Calu3 (cell line): ENCODE measurements around the gene HIVEP3. TPM values are rescaled to one million over a fixed set of nuclear protein-coding genes. Genes with fewer than 3 reads are reported as not detected.

Experiments used
- BruUV-seq: library from RNA; stranded (reverse); fragments of 400-500 nt; replicated peaks from 2 replicates; lab custom pipeline; 2021; lab: Mats Ljungman, UMichigan
- CTCF ChIA-PET: fragments of 300-600 bp; sonication (Branson Sonifier 250); formaldehyde crosslinking; loops from one replicate; lab custom pipeline; 2022; ENCODE audit warnings: antibody characterized with exemption; lab: Charles Lee
- DNase-seq: peaks from one replicate; pipeline ENCODE4 v3.0.0; 2022
- H3K27ac Mint-ChIP-seq: one replicate; pipeline ENCODE4 v1.8.0; 2022; ENCODE audit warnings: mixed read lengths; ENCODE audit not compliant: unreplicated experiment
- H3K27me3 Mint-ChIP-seq: one replicate; pipeline ENCODE4 v1.8.0; 2022; ENCODE audit warnings: mixed read lengths; ENCODE audit not compliant: unreplicated experiment
- H3K36me3 Mint-ChIP-seq: one replicate; pipeline ENCODE4 v1.8.0; 2022; ENCODE audit warnings: mild to moderate bottlenecking, moderate library complexity, mixed read lengths; ENCODE audit not compliant: insufficient read depth, unreplicated experiment
- H3K4me1 Mint-ChIP-seq: one replicate; pipeline ENCODE4 v1.8.0; 2022; ENCODE audit warnings: mild to moderate bottlenecking, low read depth, mixed read lengths; ENCODE audit not compliant: unreplicated experiment
- H3K4me3 Mint-ChIP-seq: one replicate; pipeline ENCODE4 v1.8.0; 2022; ENCODE audit warnings: mild to moderate bottlenecking, low read depth, moderate library complexity, mixed read lengths; ENCODE audit not compliant: unreplicated experiment
- H3K9me3 Mint-ChIP-seq: one replicate; pipeline ENCODE4 v1.8.0; 2022; ENCODE audit warnings: low read depth, mixed read lengths; ENCODE audit not compliant: unreplicated experiment
- intact Hi-C: fragments of 100-400 bp; cut with micrococcal nuclease; formaldehyde crosslinking; loops from one replicate; pipeline ENCODE4 v1.10.0; 2022; ENCODE audit not compliant: unreplicated experiment
- total RNA-seq: library from RNA; stranded (reverse); gene quantifications from 2 replicates; pipeline ENCODE4 v1.2.3, GENCODE V29; 2022
- TF ChIP-seq, protein P1 (sequence below): fragments of 200-600 bp; IDR thresholded peaks from one replicate; pipeline ENCODE4 v1.8.0; 2022; ENCODE audit warnings: antibody characterized with exemption; ENCODE audit not compliant: unreplicated experiment

The HIVEP3 gene
- total RNA-seq, 1 experiment from 2014 or later, result 9.0 TPM

DNA sequence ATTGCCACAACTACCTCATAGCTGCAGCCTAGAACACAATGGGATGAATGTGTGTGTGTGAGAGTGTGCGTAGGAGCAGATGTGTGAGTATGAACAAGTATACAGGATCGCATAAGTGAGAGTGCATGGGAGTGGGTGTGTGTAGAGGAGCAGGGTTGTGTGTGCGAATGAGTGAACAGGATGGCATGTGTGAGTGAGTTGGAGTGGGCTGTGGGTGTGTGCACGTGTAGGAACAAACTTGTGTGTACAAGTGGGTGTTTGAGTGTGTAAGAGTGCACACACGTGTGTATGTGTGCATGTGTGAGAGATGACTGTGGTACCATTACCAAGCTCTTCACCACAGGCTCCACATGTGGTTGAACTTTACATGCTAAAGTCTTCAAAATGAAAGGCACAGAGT lies 258.8 kb downstream of the HIVEP3 start:
- H3K27ac Mint-ChIP-seq, result no peak overlapping the region
- peaks cover 9% of the 10 kb centered on the region for H3K4me1 Mint-ChIP-seq
- peaks cover 13% of the 10 kb centered on the region for H3K36me3 Mint-ChIP-seq
- CTCF ChIA-PET, result interaction anchor here (0.5 kb wide), 1 partner anchor 8 kb away, joined by 4 read pairs; no protein-coding TSS in a partner anchor
- BruUV-seq, result no TSS peak
- no peak for DNase-seq
- peaks cover 14% of the 10 kb centered on the region for H3K27me3 Mint-ChIP-seq
- no peaks in the 10 kb centered on the region for H3K9me3 Mint-ChIP-seq
- H3K4me3 Mint-ChIP-seq, result no peak overlapping the region
- TF ChIP-seq, protein P1, sequence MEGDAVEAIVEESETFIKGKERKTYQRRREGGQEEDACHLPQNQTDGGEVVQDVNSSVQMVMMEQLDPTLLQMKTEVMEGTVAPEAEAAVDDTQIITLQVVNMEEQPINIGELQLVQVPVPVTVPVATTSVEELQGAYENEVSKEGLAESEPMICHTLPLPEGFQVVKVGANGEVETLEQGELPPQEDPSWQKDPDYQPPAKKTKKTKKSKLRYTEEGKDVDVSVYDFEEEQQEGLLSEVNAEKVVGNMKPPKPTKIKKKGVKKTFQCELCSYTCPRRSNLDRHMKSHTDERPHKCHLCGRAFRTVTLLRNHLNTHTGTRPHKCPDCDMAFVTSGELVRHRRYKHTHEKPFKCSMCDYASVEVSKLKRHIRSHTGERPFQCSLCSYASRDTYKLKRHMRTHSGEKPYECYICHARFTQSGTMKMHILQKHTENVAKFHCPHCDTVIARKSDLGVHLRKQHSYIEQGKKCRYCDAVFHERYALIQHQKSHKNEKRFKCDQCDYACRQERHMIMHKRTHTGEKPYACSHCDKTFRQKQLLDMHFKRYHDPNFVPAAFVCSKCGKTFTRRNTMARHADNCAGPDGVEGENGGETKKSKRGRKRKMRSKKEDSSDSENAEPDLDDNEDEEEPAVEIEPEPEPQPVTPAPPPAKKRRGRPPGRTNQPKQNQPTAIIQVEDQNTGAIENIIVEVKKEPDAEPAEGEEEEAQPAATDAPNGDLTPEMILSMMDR, result no peak
- intact Hi-C loops, result no loop called here

DNA sequence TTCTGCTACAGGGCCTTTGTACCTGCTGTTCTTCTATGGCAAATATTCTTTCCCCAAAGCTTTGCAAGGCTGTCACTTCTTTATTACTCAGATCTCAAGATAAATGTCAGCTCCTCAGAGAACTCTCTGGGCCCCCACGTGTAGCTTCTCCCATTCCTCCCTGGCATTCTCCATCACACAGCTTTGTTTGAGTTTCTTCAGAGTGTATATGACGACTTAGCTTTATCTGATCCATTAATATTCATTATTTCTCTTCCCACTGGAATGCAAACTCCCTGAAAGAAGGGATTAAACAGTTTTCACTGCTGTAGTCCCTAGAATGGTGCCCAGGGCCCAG lies 259.6 kb downstream of the HIVEP3 start:
- CTCF ChIA-PET, result no interaction called here
- Mint-ChIP-seq H3K9me3 (no peaks in the 10 kb centered on the region), H3K27ac (no peak overlapping the region), H3K27me3 (peaks cover 14% of the 10 kb centered on the region), H3K4me1 (peaks cover 8% of the 10 kb centered on the region), H3K36me3 (peaks cover 13% of the 10 kb centered on the region), H3K4me3 (no peak overlapping the region)
- TF ChIP-seq, protein P1, result no peak
- BruUV-seq, result no TSS peak
- intact Hi-C loops, result no loop called here
- DNase-seq, result no peak

DNA sequence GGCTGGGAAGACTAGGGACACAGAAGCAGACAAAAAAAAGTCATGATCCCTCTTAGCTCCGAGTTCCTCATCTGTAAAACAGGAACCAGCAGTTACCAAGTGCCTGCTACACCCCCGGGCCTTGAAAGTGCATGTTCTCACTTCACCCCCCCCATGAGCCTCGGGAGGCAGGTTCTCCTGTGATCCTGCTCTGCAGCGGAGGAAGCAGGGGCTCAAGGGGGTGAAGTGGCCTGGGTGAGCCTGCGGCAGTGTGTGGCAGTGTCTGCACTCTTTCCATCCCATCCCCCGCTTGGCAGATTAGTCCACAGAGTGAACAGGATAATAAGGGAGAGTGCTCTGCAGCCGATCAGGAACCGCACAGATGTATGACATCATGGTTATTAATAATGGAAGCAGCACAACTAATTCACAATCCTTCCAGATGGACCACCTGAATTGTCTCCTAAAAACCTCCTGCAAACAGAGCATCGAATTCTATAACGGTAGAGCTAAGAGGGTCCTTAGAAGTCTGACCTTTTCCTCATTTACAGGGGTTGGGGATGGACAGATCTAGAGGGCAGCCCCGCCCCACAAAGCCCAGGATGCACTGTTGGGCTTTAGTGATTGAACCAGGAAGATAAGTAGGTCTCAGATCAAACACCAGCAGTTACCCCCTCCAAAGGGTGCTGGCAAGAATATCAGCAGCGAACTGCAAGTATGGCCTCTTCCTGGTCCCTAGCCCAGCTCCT lies 260.1 kb downstream of the HIVEP3 start:
- TF ChIP-seq, protein P1, result no peak
- CTCF ChIA-PET, result no interaction called here
- H3K36me3 Mint-ChIP-seq, result peaks cover 13% of the 10 kb centered on the region
- peaks cover 14% of the 10 kb centered on the region for H3K27me3 Mint-ChIP-seq
- no peak for DNase-seq
- no peak overlapping the region for H3K27ac Mint-ChIP-seq
- H3K9me3 Mint-ChIP-seq, result no peaks in the 10 kb centered on the region
- intact Hi-C loops, result no loop called here
- peaks cover 8% of the 10 kb centered on the region for H3K4me1 Mint-ChIP-seq
- no peak overlapping the region for H3K4me3 Mint-ChIP-seq
- no TSS peak for BruUV-seq

DNA sequence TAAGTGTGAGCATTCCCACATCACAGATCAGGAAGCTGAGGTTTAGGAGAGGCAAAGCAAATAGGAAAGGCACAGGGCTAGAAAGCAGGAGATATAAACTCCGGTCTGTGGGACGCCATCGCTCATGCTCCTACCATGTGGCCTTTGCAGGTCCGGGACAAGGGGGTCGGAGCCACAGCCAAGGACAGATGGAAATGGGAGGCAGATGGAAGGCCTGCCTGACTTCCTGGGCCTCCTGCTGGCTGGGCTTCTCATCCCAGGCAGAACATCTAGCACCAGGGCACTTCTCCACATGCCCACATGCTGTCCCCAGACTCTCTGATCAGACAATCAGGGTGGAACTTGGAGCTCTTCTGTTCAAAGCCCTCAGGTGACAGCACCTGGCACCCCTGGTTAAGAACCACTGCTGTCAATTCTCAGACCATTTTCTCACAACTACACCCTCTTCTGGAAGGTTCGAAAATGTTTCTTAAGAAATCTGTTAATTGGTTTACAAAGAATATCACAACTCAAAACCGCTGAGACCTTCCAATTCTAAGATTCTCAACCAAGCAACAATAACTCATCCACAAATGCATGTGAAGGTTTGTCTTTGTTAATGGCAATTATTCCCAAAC lies 260.9 kb downstream of the HIVEP3 start:
- peaks cover 8% of the 10 kb centered on the region for H3K4me1 Mint-ChIP-seq
- TF ChIP-seq, protein P1, result no peak
- no peak for DNase-seq
- peaks cover 14% of the 10 kb centered on the region for H3K27me3 Mint-ChIP-seq
- intact Hi-C loops, result no loop called here
- BruUV-seq, result no TSS peak
- no peak overlapping the region for H3K27ac Mint-ChIP-seq
- H3K9me3 Mint-ChIP-seq, result no peaks in the 10 kb centered on the region
- no peak overlapping the region for H3K4me3 Mint-ChIP-seq
- CTCF ChIA-PET, result no interaction called here
- peaks cover 12% of the 10 kb centered on the region for H3K36me3 Mint-ChIP-seq
